Caco-2 (cell line): ENCODE measurements around the gene TXNRD1. TPM values are rescaled to one million over a fixed set of nuclear protein-coding genes. Genes with fewer than 3 reads are reported as not detected.

Experiments
- BruUV-seq: library from RNA; stranded (reverse); fragments of 400-500 nt; replicated peaks from 2 replicates; lab custom pipeline; 2021; lab: Mats Ljungman, UMichigan
- CTCF ChIA-PET: fragments of 300-600 bp; sonication (Branson Sonifier 250); formaldehyde crosslinking; loops from one replicate; lab custom pipeline; 2022; ENCODE audit warnings: antibody characterized with exemption; lab: Charles Lee
- POLR2A ChIA-PET: fragments of 300-600 bp; sonication (Branson Sonifier 250); formaldehyde crosslinking; loops from one replicate; lab custom pipeline; 2022; ENCODE audit warnings: antibody characterized with exemption; lab: Charles Lee
- DNase-seq, 2 experiments: peaks; one replicate each; pipeline versions ENCODE4 v3.0.0 to v3.0.0-alpha.2; 2020 to 2022
- H3K27me3 ChIP-seq: replicated peaks from 2 replicates; pipeline ENCODE4 v1.6.0; 2011; ENCODE audit warnings: low read length; ENCODE audit not compliant: control insufficient read depth, insufficient read depth
- H3K36me3 ChIP-seq: 2 replicates; pipeline ENCODE4 v1.5.1; 2011; ENCODE audit warnings: low read length; ENCODE audit not compliant: control insufficient read depth, insufficient read depth
- H3K4me1 ChIP-seq: fragments of 250-450 bp; sonication (Bioruptor Pico); 2 replicates; pipeline ENCODE4 v1.5.1; 2020; ENCODE audit warnings: mild to moderate bottlenecking
- H3K4me3 ChIP-seq: 2 replicates; pipeline ENCODE4 v1.5.1; 2011; ENCODE audit warnings: low read depth, mild to moderate bottlenecking, control low read depth, low read length
- H3K9me3 ChIP-seq: fragments of 250-450 bp; sonication (Bioruptor Pico); 2 replicates; pipeline ENCODE4 v1.5.1; 2020; ENCODE audit warnings: mild to moderate bottlenecking, moderate library complexity
- H3K27ac Mint-ChIP-seq: one replicate; pipeline ENCODE4 v1.8.0; 2022; ENCODE audit warnings: mixed read lengths; ENCODE audit not compliant: unreplicated experiment
- H3K27me3 Mint-ChIP-seq: one replicate; pipeline ENCODE4 v1.8.0; 2022; ENCODE audit warnings: mixed read lengths; ENCODE audit not compliant: insufficient read depth, unreplicated experiment
- H3K36me3 Mint-ChIP-seq: one replicate; pipeline ENCODE4 v1.8.0; 2022; ENCODE audit warnings: mild to moderate bottlenecking, mixed read lengths; ENCODE audit not compliant: insufficient read depth, unreplicated experiment
- H3K4me1 Mint-ChIP-seq: one replicate; pipeline ENCODE4 v1.8.0; 2022; ENCODE audit warnings: low read depth, mixed read lengths; ENCODE audit not compliant: unreplicated experiment
- H3K4me3 Mint-ChIP-seq: one replicate; pipeline ENCODE4 v1.8.0; 2022; ENCODE audit warnings: mild to moderate bottlenecking, moderate library complexity, mixed read lengths; ENCODE audit not compliant: unreplicated experiment
- H3K9me3 Mint-ChIP-seq: one replicate; pipeline ENCODE4 v1.8.0; 2022; ENCODE audit warnings: mixed read lengths; ENCODE audit not compliant: unreplicated experiment
- intact Hi-C: fragments of 100-400 bp; cut with micrococcal nuclease; formaldehyde crosslinking; loops from one replicate; pipeline ENCODE4 v1.10.0; 2022; ENCODE audit not compliant: unreplicated experiment
- total RNA-seq: library from RNA; stranded (reverse); gene quantifications from 2 replicates; pipeline ENCODE4 v1.2.3, GENCODE V29; 2022
- TF ChIP-seq, protein P1 (sequence below), 2 experiments: fragments of 200-600 bp in 1 of 2; IDR thresholded peaks; 1 replicate in 1 of 2; 2 replicates in 1 of 2; pipeline versions ENCODE4 v1.5.1 to v1.8.0; 2011 to 2022; ENCODE audit warnings: antibody characterized with exemption in 1 of 2, control low read depth in 1 of 2, inconsistent platforms in 1 of 2, low read depth in 1 of 2, low read length in 1 of 2, mild to moderate bottlenecking in 1 of 2, moderate library complexity in 1 of 2; ENCODE audit not compliant: insufficient read depth in 1 of 2, severe bottlenecking in 1 of 2, unreplicated experiment in 1 of 2

TXNRD1 gene
- total RNA-seq, 1 experiment from 2014 or later, result 115 TPM

- no peaks in the 10 kb centered on the region for H3K27me3 ChIP-seq
- Mint-ChIP-seq H3K36me3 (no peaks in the 10 kb centered on the region), H3K9me3 (no peaks in the 10 kb centered on the region), H3K4me1 (no peaks in the 10 kb centered on the region), H3K4me3 (no peak overlapping the region), H3K27ac (no peak overlapping the region), H3K27me3 (no peaks in the 10 kb centered on the region)
- H3K36me3 ChIP-seq, result no peaks in the 10 kb centered on the region
- ChIA-PET CTCF (no interaction called here), POLR2A (no interaction called here)
- no TSS peak for BruUV-seq
- no peak for DNase-seq
- no peaks in the 10 kb centered on the region; the same call in 1 of the 2 replicates for H3K9me3 ChIP-seq
- TF ChIP-seq, protein P1, sequence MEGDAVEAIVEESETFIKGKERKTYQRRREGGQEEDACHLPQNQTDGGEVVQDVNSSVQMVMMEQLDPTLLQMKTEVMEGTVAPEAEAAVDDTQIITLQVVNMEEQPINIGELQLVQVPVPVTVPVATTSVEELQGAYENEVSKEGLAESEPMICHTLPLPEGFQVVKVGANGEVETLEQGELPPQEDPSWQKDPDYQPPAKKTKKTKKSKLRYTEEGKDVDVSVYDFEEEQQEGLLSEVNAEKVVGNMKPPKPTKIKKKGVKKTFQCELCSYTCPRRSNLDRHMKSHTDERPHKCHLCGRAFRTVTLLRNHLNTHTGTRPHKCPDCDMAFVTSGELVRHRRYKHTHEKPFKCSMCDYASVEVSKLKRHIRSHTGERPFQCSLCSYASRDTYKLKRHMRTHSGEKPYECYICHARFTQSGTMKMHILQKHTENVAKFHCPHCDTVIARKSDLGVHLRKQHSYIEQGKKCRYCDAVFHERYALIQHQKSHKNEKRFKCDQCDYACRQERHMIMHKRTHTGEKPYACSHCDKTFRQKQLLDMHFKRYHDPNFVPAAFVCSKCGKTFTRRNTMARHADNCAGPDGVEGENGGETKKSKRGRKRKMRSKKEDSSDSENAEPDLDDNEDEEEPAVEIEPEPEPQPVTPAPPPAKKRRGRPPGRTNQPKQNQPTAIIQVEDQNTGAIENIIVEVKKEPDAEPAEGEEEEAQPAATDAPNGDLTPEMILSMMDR (IDR thresholded peaks at IDR 0.05; ENCODE audit: insufficient read depth in 1 of 2, low read depth in 1 of 2, low read length in 1 of 2, severe bottlenecking in 1 of 2, unreplicated experiment in 1 of 2), result no peak
- no peaks in the 10 kb centered on the region for H3K4me1 ChIP-seq
- no peak overlapping the region for H3K4me3 ChIP-seq
- intact Hi-C loops, result no loop called here
These were observed 32.9 kb downstream of the TXNRD1 start for GRCh38 chr12:104248444-104248843.

DNA sequence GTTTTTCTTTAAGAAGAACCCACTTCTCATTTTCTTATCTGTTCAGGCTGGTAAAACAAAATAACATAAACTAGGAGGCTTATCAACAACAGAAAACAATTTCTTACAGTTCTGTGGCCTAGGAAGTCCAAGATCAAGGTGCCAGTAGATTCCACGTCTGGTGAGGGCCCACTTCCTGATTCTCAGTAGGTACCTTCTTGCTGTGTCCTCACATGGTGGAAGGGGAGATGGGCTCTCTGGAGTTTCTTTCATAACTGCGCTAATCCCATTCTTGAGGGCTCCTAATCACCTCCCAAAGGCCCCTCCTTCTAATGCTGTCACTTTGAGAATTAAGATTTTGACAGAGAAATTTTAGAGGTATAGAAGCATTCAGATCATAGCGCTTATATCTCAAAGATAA, 33.4 kb downstream of the TXNRD1 start:
- ChIA-PET POLR2A (no interaction called here), CTCF (no interaction called here)
- intact Hi-C loops, result no loop called here
- H3K9me3 ChIP-seq, result no peaks in the 10 kb centered on the region; the same call in 1 of the 2 replicates
- no peak overlapping the region for H3K4me3 Mint-ChIP-seq
- no peak overlapping the region for H3K27ac Mint-ChIP-seq
- H3K36me3 ChIP-seq, result no peaks in the 10 kb centered on the region
- H3K4me3 ChIP-seq, result no peak overlapping the region
- no peak for DNase-seq
- H3K4me1 Mint-ChIP-seq, result no peaks in the 10 kb centered on the region
- no peaks in the 10 kb centered on the region for H3K4me1 ChIP-seq
- no peaks in the 10 kb centered on the region for H3K9me3 Mint-ChIP-seq
- no TSS peak for BruUV-seq
- H3K36me3 Mint-ChIP-seq, result no peaks in the 10 kb centered on the region
- H3K27me3 ChIP-seq, result no peaks in the 10 kb centered on the region
- H3K27me3 Mint-ChIP-seq, result no peaks in the 10 kb centered on the region
- TF ChIP-seq, protein P1 (IDR thresholded peaks at IDR 0.05; ENCODE audit: insufficient read depth in 1 of 2, low read depth in 1 of 2, low read length in 1 of 2, severe bottlenecking in 1 of 2, unreplicated experiment in 1 of 2), result no peak

DNA sequence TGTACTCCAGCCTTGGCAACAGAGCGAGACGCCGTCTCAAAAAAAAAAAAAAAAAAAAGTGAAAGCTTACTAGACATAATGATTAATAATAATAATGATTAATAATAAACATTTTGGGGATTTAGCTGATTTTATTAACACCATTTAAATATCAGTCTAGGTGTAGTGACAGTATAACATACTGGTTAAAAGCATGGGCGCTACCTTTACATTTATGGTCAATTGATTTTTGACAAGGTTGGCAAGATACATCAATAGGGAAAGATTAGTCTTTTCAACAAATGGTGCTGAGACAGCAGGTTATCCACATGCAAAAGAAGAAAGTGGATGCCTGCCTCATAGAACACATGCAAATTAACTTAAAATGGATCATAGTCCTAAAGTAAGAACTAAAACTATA, 34.3 kb downstream of the TXNRD1 start:
- H3K27ac Mint-ChIP-seq, result no peak overlapping the region
- H3K36me3 ChIP-seq, result no peaks in the 10 kb centered on the region
- TF ChIP-seq, protein P1 (IDR thresholded peaks at IDR 0.05; ENCODE audit: insufficient read depth in 1 of 2, low read depth in 1 of 2, low read length in 1 of 2, severe bottlenecking in 1 of 2, unreplicated experiment in 1 of 2), result no peak
- DNase-seq, result no peak
- no peaks in the 10 kb centered on the region for H3K27me3 ChIP-seq
- H3K4me1 ChIP-seq, result no peaks in the 10 kb centered on the region
- no peak overlapping the region for H3K4me3 Mint-ChIP-seq
- no peaks in the 10 kb centered on the region for H3K9me3 ChIP-seq
- CTCF ChIA-PET, result no interaction called here
- no peaks in the 10 kb centered on the region for H3K36me3 Mint-ChIP-seq
- POLR2A ChIA-PET, result no interaction called here
- intact Hi-C loops, result no loop called here
- H3K4me1 Mint-ChIP-seq, result no peaks in the 10 kb centered on the region
- no peak overlapping the region for H3K4me3 ChIP-seq
- no peaks in the 10 kb centered on the region for H3K9me3 Mint-ChIP-seq
- H3K27me3 Mint-ChIP-seq, result no peaks in the 10 kb centered on the region
- no TSS peak for BruUV-seq
